ENCODE measurements around the gene NOP14.

Gene NOP14

GRCh38 chr4:2937986-2938385 lies 25.2 kb downstream of the NOP14 start:
- Histone ChIP-seq H3K4me2 (ENCODE audit: insufficient read depth, low read length) (0 out of 2 replicates have a peak overlapping the region, but pooled peaks have one; percentile 3), H3K27ac (ENCODE audit: low read length) (no peak overlapping the region), H3K79me2 (ENCODE audit: insufficient read depth, low read length) (peaks cover 13% of the 10 kb centered on the region)

GRCh38 chr4:2937146-2937857 lies 25.9 kb downstream of the NOP14 start:
- H3K9ac ChIP-seq (ENCODE audit: low read depth, low read length): no peak overlapping the region
- ATAC-seq (ENCODE audit: insufficient read depth, low read depth): no peak

More at GRCh38 chr4:2937986-2938385, 25.2 kb downstream of the NOP14 start:
- H3K9me3 ChIP-seq (ENCODE audit: insufficient read depth, low read length, severe bottlenecking): no peaks in the 10 kb centered on the region
- H4K20me1 ChIP-seq (ENCODE audit: insufficient read depth, low read length): peaks cover 56% of the 10 kb centered on the region
- no peak overlapping the region for H2AFZ ChIP-seq (ENCODE audit: low read depth, low read length)
- ATAC-seq (ENCODE audit: insufficient read depth, low read depth) (no peak), DNase-seq (no peak)
- no peak for TF ChIP-seq EZH2 (IDR thresholded peaks at IDR 0.05; ENCODE audit: borderline replicate concordance, low read depth, low read length, severe bottlenecking)
- TF ChIP-seq CTCF (IDR thresholded peaks at IDR 0.05; ENCODE audit: borderline replicate concordance, extremely low read depth, low read length, poor library complexity, severe bottlenecking): no peak
- peaks cover 38% of the 10 kb centered on the region for H3K4me1 ChIP-seq (ENCODE audit: insufficient read depth, low read length)
- H3K9ac ChIP-seq (ENCODE audit: low read depth, low read length): no peak overlapping the region
- no peaks in the 10 kb centered on the region for H3K27me3 ChIP-seq (ENCODE audit: insufficient read depth, low read length, poor library complexity)
- no peak overlapping the region for H3K4me3 ChIP-seq (ENCODE audit: low read depth in 1 of 2, low read length in 2 of 2)
- peaks cover 70% of the 10 kb centered on the region for H3K36me3 ChIP-seq (ENCODE audit: insufficient read depth, low read length)

GRCh38 chr4:2936773-2937145 lies 26.4 kb downstream of the NOP14 start:
- Histone ChIP-seq H3K27me3 (ENCODE audit: insufficient read depth, low read length, poor library complexity) (no peaks in the 10 kb centered on the region), H3K9ac (ENCODE audit: low read depth, low read length) (no peak overlapping the region; the same call in 1 of the 2 replicates), H3K27ac (ENCODE audit: low read length) (no peak overlapping the region), H3K4me2 (ENCODE audit: insufficient read depth, low read length) (peak overlapping the region; percentile 98; the same call in 1 of the 2 replicates), H3K4me3 (ENCODE audit: low read depth in 1 of 2, low read length in 2 of 2) (no peak overlapping the region), H3K36me3 (ENCODE audit: insufficient read depth, low read length) (peaks cover 64% of the 10 kb centered on the region), H3K4me1 (ENCODE audit: insufficient read depth, low read length) (peaks cover 49% of the 10 kb centered on the region), H3K9me3 (ENCODE audit: insufficient read depth, low read length, severe bottlenecking) (no peaks in the 10 kb centered on the region), H4K20me1 (ENCODE audit: insufficient read depth, low read length) (peaks cover 51% of the 10 kb centered on the region), H2AFZ (ENCODE audit: low read depth, low read length) (no peak overlapping the region), H3K79me2 (ENCODE audit: insufficient read depth, low read length) (peaks cover 13% of the 10 kb centered on the region)
- DNase-seq (no peak), ATAC-seq (ENCODE audit: insufficient read depth, low read depth) (no peak)
- TF ChIP-seq EZH2 (IDR thresholded peaks at IDR 0.05; ENCODE audit: borderline replicate concordance, low read depth, low read length, severe bottlenecking) (no peak), CTCF (IDR thresholded peaks at IDR 0.05; ENCODE audit: borderline replicate concordance, extremely low read depth, low read length, poor library complexity, severe bottlenecking) (no peak)

More at GRCh38 chr4:2937146-2937857, 25.9 kb downstream of the NOP14 start:
- H2AFZ ChIP-seq (ENCODE audit: low read depth, low read length): no peak overlapping the region
- H3K4me2 ChIP-seq (ENCODE audit: insufficient read depth, low read length): peak overlapping the region; percentile 3; the same call in 1 of the 2 replicates
- peaks cover 64% of the 10 kb centered on the region for H3K36me3 ChIP-seq (ENCODE audit: insufficient read depth, low read length)
- H3K9me3 ChIP-seq (ENCODE audit: insufficient read depth, low read length, severe bottlenecking): no peaks in the 10 kb centered on the region
- H3K27me3 ChIP-seq (ENCODE audit: insufficient read depth, low read length, poor library complexity): no peaks in the 10 kb centered on the region
- peaks cover 13% of the 10 kb centered on the region for H3K79me2 ChIP-seq (ENCODE audit: insufficient read depth, low read length)
- peaks cover 44% of the 10 kb centered on the region for H3K4me1 ChIP-seq (ENCODE audit: insufficient read depth, low read length)
- H3K27ac ChIP-seq (ENCODE audit: low read length): no peak overlapping the region
- no peak for DNase-seq
- H3K4me3 ChIP-seq (ENCODE audit: low read depth in 1 of 2, low read length in 2 of 2): no peak overlapping the region
- H4K20me1 ChIP-seq (ENCODE audit: insufficient read depth, low read length): peaks cover 53% of the 10 kb centered on the region
- TF ChIP-seq EZH2 (IDR thresholded peaks at IDR 0.05; ENCODE audit: borderline replicate concordance, low read depth, low read length, severe bottlenecking) (no peak), CTCF (IDR thresholded peaks at IDR 0.05; ENCODE audit: borderline replicate concordance, extremely low read depth, low read length, poor library complexity, severe bottlenecking) (no peak)
